Activated CD4-positive, alpha-beta memory T cell treated with anti-CD3 and anti-CD28 coated beads for 36 hours (primary cell): ENCODE results near the gene SLC35F6. TPM values are rescaled to one million over a fixed set of nuclear protein-coding genes. Genes with fewer than 3 reads are reported as not detected.

Experiments used
- CTCF ChIA-PET: fragments of 350-600 bp; sonication (Branson Sonifier 250); formaldehyde crosslinking; loops from one replicate; lab custom pipeline; 2021; ENCODE audit warnings: antibody characterized with exemption, inconsistent platforms; lab: Charles Lee
- POLR2A ChIA-PET: fragments of 350-600 bp; sonication (Branson Sonifier 250); formaldehyde crosslinking; loops from one replicate; lab custom pipeline; 2021; ENCODE audit warnings: antibody characterized with exemption; lab: Charles Lee
- DNase-seq: peaks from one replicate; pipeline ENCODE4 v3.0.0-alpha.2; 2020
- H3K27ac Mint-ChIP-seq: one replicate; pipeline ENCODE4 v1.8.0; 2021; ENCODE audit warnings: mixed read lengths
- H3K27me3 Mint-ChIP-seq: one replicate; pipeline ENCODE4 v1.8.0; 2021; ENCODE audit warnings: mixed read lengths
- H3K36me3 Mint-ChIP-seq: one replicate; pipeline ENCODE4 v1.8.0; 2021; ENCODE audit warnings: mixed read lengths
- H3K4me1 Mint-ChIP-seq: one replicate; pipeline ENCODE4 v1.8.0; 2021; ENCODE audit warnings: low read depth, mixed read lengths
- H3K4me3 Mint-ChIP-seq: one replicate; pipeline ENCODE4 v1.8.0; 2021; ENCODE audit warnings: mild to moderate bottlenecking, mixed read lengths
- H3K9me3 Mint-ChIP-seq: one replicate; pipeline ENCODE4 v1.8.0; 2021; ENCODE audit warnings: mixed read lengths
- intact Hi-C: fragments of 100-400 bp; cut with micrococcal nuclease; formaldehyde crosslinking; loops from one replicate; pipeline ENCODE4 v1.15.1; 2023
- total RNA-seq, 2 experiments: library from RNA; stranded (reverse); gene quantifications; one replicate each; pipeline ENCODE4 v1.2.3, GENCODE V29; 2021

The SLC35F6 gene
- 1 to 10 TPM; 6.6 to 6.8 TPM for total RNA-seq

- intact Hi-C loops = loop anchor here (2.0 kb wide), 1 partner anchor 21 kb away; no protein-coding TSS in a partner anchor
Measured at GRCh38 chr2:26764078-26764887, at the start of gene SLC35F6. TSS of gene SLC35F6 (plus strand) at chr2:26764284. CDS start at chr2:26764350, 66 bp downstream.

GRCh38 chr2:26715528-26716270 lies 48.4 kb upstream of the SLC35F6 start:
- DNase-seq = no peak
- ChIA-PET POLR2A (no interaction called here), CTCF (no interaction called here)
- H3K9me3 Mint-ChIP-seq = no peaks in the 10 kb centered on the region
- H3K27me3 Mint-ChIP-seq = peaks cover 1% of the 10 kb centered on the region
- no peaks in the 10 kb centered on the region for H3K4me1 Mint-ChIP-seq
- H3K27ac Mint-ChIP-seq = no peak overlapping the region
- no peak overlapping the region for H3K4me3 Mint-ChIP-seq
- intact Hi-C loops = no loop called here
- H3K36me3 Mint-ChIP-seq = no peaks in the 10 kb centered on the region

More at GRCh38 chr2:26764078-26764887, at the start of gene SLC35F6:
- POLR2A ChIA-PET = interaction anchor here (1.0 to 1.3 kb wide), 2 partner anchors 20 to 22 kb away, joined by 3 read pairs; no protein-coding TSS in a partner anchor
- DNase-seq = peak; percentile 87
- Mint-ChIP-seq H3K4me3 (peak within 1 kb of the TSS; percentile 79), H3K4me1 (peaks cover 34% of the 10 kb centered on the region), H3K27me3 (no peaks in the 10 kb centered on the region), H3K36me3 (no peaks in the 10 kb centered on the region), H3K27ac (peak within 1 kb of the TSS; percentile 82), H3K9me3 (no peaks in the 10 kb centered on the region)
- CTCF ChIA-PET = interaction anchor here (0.9 to 1.3 kb wide), 2 partner anchors 18 to 198 kb away, joined by 3 to 5 read pairs; no protein-coding TSS in a partner anchor

- H3K4me3 Mint-ChIP-seq = no peak overlapping the region
- ChIA-PET CTCF (no interaction called here), POLR2A (no interaction called here)
- H3K27me3 Mint-ChIP-seq = no peaks in the 10 kb centered on the region
- no peak overlapping the region for H3K27ac Mint-ChIP-seq
- no peaks in the 10 kb centered on the region for H3K4me1 Mint-ChIP-seq
- intact Hi-C loops = no loop called here
- no peaks in the 10 kb centered on the region for H3K36me3 Mint-ChIP-seq
- no peaks in the 10 kb centered on the region for H3K9me3 Mint-ChIP-seq
- DNase-seq = no peak
Measured at GRCh38 chr2:26716340-26716739, 47.7 kb upstream of the SLC35F6 start.

- Mint-ChIP-seq H3K27me3 (no peaks in the 10 kb centered on the region), H3K27ac (no peak overlapping the region), H3K4me1 (no peaks in the 10 kb centered on the region), H3K36me3 (no peaks in the 10 kb centered on the region), H3K9me3 (no peaks in the 10 kb centered on the region), H3K4me3 (no peak overlapping the region)
- DNase-seq = no peak
- POLR2A ChIA-PET = no interaction called here
- CTCF ChIA-PET = no interaction called here
- intact Hi-C loops = no loop called here
Measured at GRCh38 chr2:26716769-26717168, 47.3 kb upstream of the SLC35F6 start.

- H3K36me3 Mint-ChIP-seq = no peaks in the 10 kb centered on the region
- no peak for DNase-seq
- no peak overlapping the region for H3K27ac Mint-ChIP-seq
- H3K27me3 Mint-ChIP-seq = no peaks in the 10 kb centered on the region
- POLR2A ChIA-PET = no interaction called here
- intact Hi-C loops = no loop called here
- no peaks in the 10 kb centered on the region for H3K4me1 Mint-ChIP-seq
- no peak overlapping the region for H3K4me3 Mint-ChIP-seq
- CTCF ChIA-PET = interaction anchor here (1.3 kb wide), 1 partner anchor 140 kb away, joined by 4 read pairs; no protein-coding TSS in a partner anchor
- no peaks in the 10 kb centered on the region for H3K9me3 Mint-ChIP-seq
Measured at GRCh38 chr2:26717362-26717761, 46.7 kb upstream of the SLC35F6 start.

GRCh38 chr2:26718949-26719686 lies 45.0 kb upstream of the SLC35F6 start:
- Mint-ChIP-seq H3K4me3 (no peak overlapping the region), H3K36me3 (no peaks in the 10 kb centered on the region), H3K27ac (no peak overlapping the region), H3K27me3 (no peaks in the 10 kb centered on the region), H3K4me1 (no peaks in the 10 kb centered on the region), H3K9me3 (no peaks in the 10 kb centered on the region)
- POLR2A ChIA-PET = no interaction called here
- intact Hi-C loops = no loop called here
- DNase-seq = no peak
- CTCF ChIA-PET = interaction anchor here (1.2 to 1.4 kb wide), 3 partner anchors 26 to 141 kb away, joined by 3 to 4 read pairs (median 4); no protein-coding TSS in a partner anchor

- Mint-ChIP-seq H3K27ac (no peak overlapping the region), H3K4me1 (no peaks in the 10 kb centered on the region), H3K4me3 (no peak overlapping the region), H3K36me3 (no peaks in the 10 kb centered on the region), H3K9me3 (no peaks in the 10 kb centered on the region), H3K27me3 (no peaks in the 10 kb centered on the region)
- intact Hi-C loops = no loop called here
- DNase-seq = no peak
- POLR2A ChIA-PET = no interaction called here
- CTCF ChIA-PET = interaction anchor here (0.5 to 1.4 kb wide), 3 partner anchors 25 to 772 kb away, joined by 3 to 4 read pairs (median 3); no protein-coding TSS in a partner anchor
Measured at GRCh38 chr2:26720322-26721114, 43.6 kb upstream of the SLC35F6 start.

GRCh38 chr2:26721115-26722032 lies 42.7 kb upstream of the SLC35F6 start:
- Mint-ChIP-seq H3K36me3 (no peaks in the 10 kb centered on the region), H3K4me1 (no peaks in the 10 kb centered on the region), H3K4me3 (no peak overlapping the region), H3K27ac (no peak overlapping the region), H3K27me3 (no peaks in the 10 kb centered on the region), H3K9me3 (no peaks in the 10 kb centered on the region)
- CTCF ChIA-PET = interaction anchor here (0.5 to 0.6 kb wide), 2 partner anchors 24 to 773 kb away, joined by 3 read pairs; no protein-coding TSS in a partner anchor
- intact Hi-C loops = no loop called here
- POLR2A ChIA-PET = no interaction called here
- no peak for DNase-seq

GRCh38 chr2:26722328-26722727 lies 41.8 kb upstream of the SLC35F6 start:
- POLR2A ChIA-PET = no interaction called here
- no peak overlapping the region for H3K27ac Mint-ChIP-seq
- intact Hi-C loops = no loop called here
- no peaks in the 10 kb centered on the region for H3K4me1 Mint-ChIP-seq
- no peaks in the 10 kb centered on the region for H3K9me3 Mint-ChIP-seq
- H3K27me3 Mint-ChIP-seq = peaks cover 4% of the 10 kb centered on the region
- no peaks in the 10 kb centered on the region for H3K36me3 Mint-ChIP-seq
- no peak for DNase-seq
- no peak overlapping the region for H3K4me3 Mint-ChIP-seq
- CTCF ChIA-PET = no interaction called here

GRCh38 chr2:26722911-26723310 lies 41.2 kb upstream of the SLC35F6 start:
- Mint-ChIP-seq H3K27ac (no peak overlapping the region), H3K36me3 (no peaks in the 10 kb centered on the region), H3K4me1 (no peaks in the 10 kb centered on the region), H3K4me3 (no peak overlapping the region), H3K9me3 (no peaks in the 10 kb centered on the region), H3K27me3 (peaks cover 4% of the 10 kb centered on the region)
- ChIA-PET CTCF (no interaction called here), POLR2A (no interaction called here)
- DNase-seq = no peak
- intact Hi-C loops = no loop called here
